Kidney epithelial cell (primary cell): ENCODE data around the gene GNG12. TPM values are rescaled to one million over a fixed set of nuclear protein-coding genes. Genes with fewer than 3 reads are reported as not detected.
A peak's percentile ranks its signal among the peaks of the same experiment; 100 is the strongest.

Source experiments
- DNase-seq: peaks from one replicate; pipeline ENCODE4 v3.0.0-alpha.2; 2010; ENCODE audit warnings: low read depth
- H3K27me3 ChIP-seq: 2 replicates; pipeline ENCODE4 v1.6.0; 2011; ENCODE audit warnings: low read length; ENCODE audit not compliant: control insufficient read depth, insufficient read depth
- H3K36me3 ChIP-seq: 2 replicates; pipeline ENCODE4 v1.5.1; 2011; ENCODE audit warnings: low read length; ENCODE audit not compliant: control insufficient read depth, insufficient read depth
- H3K4me3 ChIP-seq: 2 replicates; pipeline ENCODE4 v1.5.1; 2011; ENCODE audit warnings: low read depth, mild to moderate bottlenecking, control low read depth, low read length
- CTCF ChIP-seq: IDR thresholded peaks from 2 replicates; pipeline ENCODE4 v1.5.1; 2011; ENCODE audit warnings: mild to moderate bottlenecking, moderate library complexity, low read length, control low read depth, inconsistent platforms; ENCODE audit not compliant: insufficient read depth, poor library complexity, severe bottlenecking
- total RNA-seq: library from RNA; depleted of rRNA; stranded (reverse); fragments of >200 nt; gene quantifications from 2 replicates; pipeline ENCODE4 v1.2.3, GENCODE V29; 2015

The GNG12 gene
- total RNA-seq, 1 donor from 2014 or later, result 85.7 TPM

DNA sequence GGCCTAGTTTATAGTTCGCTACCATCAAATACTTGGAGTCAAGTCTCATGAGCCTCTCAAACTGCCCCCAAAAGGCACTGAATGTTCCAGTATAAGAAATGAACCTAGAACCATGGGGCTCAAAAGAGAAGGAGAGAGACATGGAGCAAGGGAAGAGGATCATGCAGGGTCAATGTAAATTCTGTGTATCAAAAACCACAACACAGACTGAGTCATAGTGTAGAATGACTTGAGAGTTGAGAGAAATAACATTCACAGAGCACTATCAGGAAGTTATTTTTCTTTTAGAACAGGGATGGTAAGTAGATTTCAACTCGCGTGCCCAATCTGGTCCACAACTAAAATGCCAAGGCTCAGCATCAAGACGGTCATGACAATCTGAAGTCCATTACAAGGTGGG, 59.8 kb downstream of the GNG12 start:
- Histone ChIP-seq H3K36me3 (no peaks in the 10 kb centered on the region), H3K27me3 (no peaks in the 10 kb centered on the region), H3K4me3 (no peak overlapping the region)
- no peak for DNase-seq
- TF ChIP-seq CTCF, result no peak

DNA sequence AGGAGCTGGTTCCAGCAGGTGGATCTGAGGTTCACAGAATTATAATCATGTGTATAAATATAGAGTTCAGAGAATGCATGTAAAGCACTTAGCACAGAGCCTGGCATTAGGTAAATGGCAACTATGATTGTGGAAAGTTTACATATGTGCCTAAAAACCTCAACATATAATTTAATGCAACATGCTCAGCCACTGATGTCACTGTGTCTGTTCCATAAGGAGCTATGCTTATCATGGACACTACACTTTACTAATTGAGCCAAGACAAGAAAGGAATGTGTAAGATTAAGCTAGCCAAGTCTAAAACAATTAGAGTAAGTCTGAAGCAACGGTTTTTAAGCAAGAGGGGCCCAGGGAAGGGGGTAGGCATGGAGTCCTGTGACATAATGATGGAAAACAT, 61.5 kb downstream of the GNG12 start:
- Histone ChIP-seq H3K27me3 (no peaks in the 10 kb centered on the region), H3K36me3 (no peaks in the 10 kb centered on the region), H3K4me3 (no peak overlapping the region)
- no peak for DNase-seq
- no peak for TF ChIP-seq CTCF

- TF ChIP-seq CTCF, result no peak
- H3K36me3 ChIP-seq, result no peaks in the 10 kb centered on the region
- peak; percentile 58 for DNase-seq
Measured at GRCh38 chr1:67771152-67771551, 62.1 kb downstream of the GNG12 start.

DNA sequence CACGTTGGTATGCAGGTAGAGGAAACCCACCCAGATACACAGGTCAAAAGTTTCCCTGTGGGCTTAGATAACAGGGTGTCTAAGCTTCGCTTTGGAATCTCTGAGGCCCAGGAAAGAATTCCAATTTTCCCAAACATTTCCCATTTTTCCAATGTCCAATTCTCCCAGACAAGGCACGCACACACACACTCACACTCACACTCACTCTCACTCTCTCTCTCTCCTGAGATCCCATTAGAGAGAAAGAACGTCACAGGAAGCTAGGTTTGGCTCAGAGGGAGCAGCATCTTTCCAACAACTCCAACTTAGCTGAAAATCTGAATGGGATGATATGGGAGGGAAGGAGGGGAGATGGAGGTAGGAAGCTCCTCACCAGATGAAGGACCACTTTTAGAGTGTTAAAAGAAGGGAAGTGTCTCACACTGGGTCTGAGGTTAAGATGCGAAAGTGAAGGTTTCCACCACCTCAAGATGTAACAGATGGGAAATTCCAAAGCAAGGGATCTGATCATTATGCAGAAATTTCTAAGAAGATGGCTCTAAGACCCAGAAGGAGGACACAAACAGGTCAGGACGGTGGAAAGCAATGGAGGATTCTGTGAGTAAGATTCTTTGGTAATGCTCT, 63.5 kb downstream of the GNG12 start:
- H3K36me3 ChIP-seq, result no peaks in the 10 kb centered on the region
- no peak for TF ChIP-seq CTCF
- no peaks in the 10 kb centered on the region for H3K27me3 ChIP-seq
- H3K4me3 ChIP-seq, result no peak overlapping the region
- no peak for DNase-seq

More at GRCh38 chr1:67771152-67771551, 62.1 kb downstream of the GNG12 start:
- Histone ChIP-seq H3K27me3 (no peaks in the 10 kb centered on the region), H3K4me3 (no peak overlapping the region)

DNA sequence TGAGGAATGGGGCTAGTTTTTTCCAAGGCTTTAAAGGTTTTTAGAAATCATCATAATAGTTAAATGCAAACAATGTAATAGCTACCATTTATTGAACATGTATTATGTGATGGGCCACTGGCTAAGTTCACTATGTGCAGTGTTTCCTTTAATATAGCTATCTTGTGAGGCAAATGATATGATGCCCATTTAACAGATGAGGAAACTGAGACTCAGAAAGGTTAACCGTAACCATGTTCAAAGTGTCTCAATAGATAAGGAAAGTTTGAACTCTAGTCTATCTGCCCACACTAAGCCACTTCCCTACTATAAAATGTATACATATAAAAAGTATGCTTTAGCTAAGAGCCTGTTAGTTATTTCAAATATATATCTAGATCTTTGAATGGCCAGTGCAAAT, 64.8 kb downstream of the GNG12 start:
- H3K4me3 ChIP-seq, result no peak overlapping the region
- DNase-seq, result no peak
- H3K27me3 ChIP-seq, result no peaks in the 10 kb centered on the region
- no peaks in the 10 kb centered on the region for H3K36me3 ChIP-seq
- TF ChIP-seq CTCF, result no peak
